Measurements from ENCODE around the gene SPHK2.

SPHK2 gene

DNA sequence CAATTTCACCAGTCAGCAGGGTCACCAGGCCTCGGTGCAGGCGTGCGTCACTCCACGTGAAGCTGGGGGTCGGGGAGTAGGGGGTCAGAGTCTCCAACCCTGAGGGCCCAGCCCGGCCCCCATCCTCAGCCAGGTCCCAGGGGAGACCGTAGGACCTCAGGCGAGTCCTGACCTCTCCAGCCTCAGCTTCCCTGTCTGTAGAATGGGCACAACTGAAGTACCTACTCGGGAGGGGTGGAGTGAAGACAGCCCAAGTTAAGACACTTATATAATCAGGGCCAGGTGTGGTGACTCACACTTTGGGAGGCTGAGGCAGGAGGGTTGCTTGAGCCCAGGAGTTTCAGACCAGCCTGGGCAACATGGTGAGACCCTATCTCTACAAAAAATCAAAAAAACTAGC, 15.5 kb upstream of the SPHK2 start:
- no peak for DNase-seq

DNA sequence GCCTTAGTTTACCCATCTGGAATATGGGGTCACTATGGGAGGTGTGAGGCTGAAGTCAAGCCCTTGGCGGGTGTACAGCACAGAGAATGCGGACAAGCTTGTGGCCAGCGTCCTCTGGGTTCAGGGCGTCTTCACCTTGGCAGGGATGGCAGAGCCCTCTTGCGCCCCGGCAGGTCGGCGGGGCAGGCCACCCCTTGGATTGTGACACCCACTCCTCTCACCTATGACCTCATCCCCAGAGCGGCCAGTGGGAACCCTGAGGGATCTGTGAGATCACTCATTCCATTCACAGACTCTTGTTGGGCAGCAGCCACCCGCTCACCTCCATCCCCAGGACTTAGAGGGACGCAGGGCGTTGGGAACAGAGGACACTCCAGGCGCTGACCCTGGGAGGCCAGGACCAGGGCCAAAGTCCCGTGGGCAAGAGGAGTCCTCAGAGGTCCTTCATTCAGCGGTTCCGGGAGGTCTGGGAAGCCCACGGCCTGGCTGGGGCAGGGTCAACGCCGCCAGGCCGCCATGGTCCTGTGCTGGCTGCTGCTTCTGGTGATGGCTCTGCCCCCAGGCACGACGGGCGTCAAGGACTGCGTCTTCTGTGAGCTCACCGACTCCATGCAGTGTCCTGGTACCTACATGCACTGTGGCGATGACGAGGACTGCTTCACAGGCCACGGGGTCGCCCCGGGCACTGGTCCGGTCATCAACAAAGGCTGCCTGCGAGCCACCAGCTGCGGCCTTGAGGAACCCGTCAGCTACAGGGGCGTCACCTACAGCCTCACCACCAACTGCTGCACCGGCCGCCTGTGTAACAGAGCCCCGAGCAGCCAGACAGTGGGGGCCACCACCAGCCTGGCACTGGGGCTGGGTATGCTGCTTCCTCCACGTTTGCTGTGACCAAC, 12.6 kb upstream of the SPHK2 start, which contains the start of gene SPACA4:
TSS of gene SPACA4 (plus strand) at position 280 of the 896 bp plus-strand sequence. CDS start at position 517, 237 bp downstream.
- DNase-seq: no peak

DNA sequence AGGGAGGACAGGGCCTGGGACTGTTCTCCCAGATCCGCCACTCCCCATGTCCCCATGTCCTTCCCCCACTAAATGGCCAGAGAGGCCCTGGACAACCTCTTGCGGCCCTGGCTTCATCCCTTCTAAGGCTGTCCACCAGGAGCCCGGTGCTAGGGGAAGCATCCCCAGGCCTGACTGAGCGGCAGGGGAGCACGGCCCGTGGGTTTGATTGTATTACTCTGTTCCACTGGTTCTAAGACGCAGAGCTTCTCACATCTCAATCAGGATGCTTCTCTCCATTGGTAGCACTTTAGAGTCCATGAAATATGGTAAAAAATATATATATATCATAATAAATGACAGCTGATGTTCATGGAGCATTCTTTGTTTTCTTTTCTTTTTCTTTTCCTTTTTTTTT, 11.9 kb upstream of the SPHK2 start:
- no peak for DNase-seq

DNA sequence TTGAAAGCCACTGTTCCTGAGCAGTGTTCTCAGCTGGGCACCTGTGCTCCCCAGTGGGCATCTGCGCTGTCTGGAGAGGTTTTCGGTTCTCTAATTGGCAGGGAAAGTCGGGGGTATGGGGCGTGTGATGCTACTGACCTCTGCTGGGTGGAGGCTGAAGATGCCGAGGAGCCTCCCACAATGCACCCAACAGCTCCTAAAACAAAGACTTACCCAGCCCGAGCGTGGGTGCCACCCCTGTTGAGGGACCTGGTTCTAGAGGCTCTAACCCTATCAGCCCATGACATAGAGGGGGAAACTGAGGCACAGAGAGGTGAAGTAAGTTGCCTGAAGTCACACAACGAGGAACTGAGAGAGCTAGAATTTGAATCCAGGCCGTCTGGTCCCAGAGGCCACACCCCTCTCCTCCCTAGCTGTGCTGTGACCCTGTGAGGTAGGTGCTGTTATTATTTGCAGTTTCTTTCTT, 10.5 kb upstream of the SPHK2 start:
- DNase-seq: peak; percentile 31

DNA sequence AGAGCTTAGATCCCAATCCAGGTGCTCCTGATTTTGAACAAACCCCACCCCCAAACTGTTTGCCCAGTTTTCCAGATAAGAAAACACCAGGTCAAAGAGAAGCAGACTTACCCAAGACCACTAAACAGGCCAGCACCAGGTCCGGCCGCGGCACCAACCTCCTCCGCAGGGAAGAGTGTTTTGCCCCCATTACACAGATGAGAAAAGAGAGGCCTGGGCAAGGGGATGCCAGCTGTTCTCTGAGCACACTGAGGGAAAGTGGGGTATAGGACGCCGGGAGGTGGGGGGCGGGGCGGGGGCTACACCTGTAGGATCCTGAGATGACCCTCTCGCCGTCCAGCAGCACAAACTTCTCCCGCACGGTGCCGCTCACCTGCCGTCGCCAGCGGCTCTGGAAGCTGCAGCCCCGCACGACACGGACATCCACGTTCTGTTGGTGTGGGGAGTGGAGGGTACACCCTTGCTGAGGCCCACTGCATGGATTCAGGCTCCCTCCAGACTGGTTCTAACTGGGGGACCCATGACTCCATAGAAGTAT, 9.7 kb upstream of the SPHK2 start:
- no peak for DNase-seq

DNA sequence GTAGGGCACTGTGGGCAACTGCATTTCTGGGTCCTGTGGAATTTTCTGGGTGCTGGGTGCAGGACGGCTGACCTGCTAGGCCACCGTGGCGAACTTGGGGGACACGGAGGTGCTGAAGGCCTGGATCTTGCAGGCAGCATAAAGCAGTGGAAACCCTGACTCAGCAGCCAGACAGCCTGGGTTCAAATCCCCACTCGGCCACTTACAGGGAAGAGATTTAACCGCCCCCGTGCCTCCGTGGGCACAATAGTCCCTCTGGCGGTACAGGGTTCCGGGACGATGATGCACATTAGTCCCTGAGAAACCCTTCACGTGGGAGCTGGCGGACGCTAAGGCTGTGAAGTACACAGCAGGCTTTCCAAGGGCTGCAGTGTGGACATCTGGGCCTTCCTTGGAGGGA, 7.4 kb upstream of the SPHK2 start:
- DNase-seq: no peak

DNA sequence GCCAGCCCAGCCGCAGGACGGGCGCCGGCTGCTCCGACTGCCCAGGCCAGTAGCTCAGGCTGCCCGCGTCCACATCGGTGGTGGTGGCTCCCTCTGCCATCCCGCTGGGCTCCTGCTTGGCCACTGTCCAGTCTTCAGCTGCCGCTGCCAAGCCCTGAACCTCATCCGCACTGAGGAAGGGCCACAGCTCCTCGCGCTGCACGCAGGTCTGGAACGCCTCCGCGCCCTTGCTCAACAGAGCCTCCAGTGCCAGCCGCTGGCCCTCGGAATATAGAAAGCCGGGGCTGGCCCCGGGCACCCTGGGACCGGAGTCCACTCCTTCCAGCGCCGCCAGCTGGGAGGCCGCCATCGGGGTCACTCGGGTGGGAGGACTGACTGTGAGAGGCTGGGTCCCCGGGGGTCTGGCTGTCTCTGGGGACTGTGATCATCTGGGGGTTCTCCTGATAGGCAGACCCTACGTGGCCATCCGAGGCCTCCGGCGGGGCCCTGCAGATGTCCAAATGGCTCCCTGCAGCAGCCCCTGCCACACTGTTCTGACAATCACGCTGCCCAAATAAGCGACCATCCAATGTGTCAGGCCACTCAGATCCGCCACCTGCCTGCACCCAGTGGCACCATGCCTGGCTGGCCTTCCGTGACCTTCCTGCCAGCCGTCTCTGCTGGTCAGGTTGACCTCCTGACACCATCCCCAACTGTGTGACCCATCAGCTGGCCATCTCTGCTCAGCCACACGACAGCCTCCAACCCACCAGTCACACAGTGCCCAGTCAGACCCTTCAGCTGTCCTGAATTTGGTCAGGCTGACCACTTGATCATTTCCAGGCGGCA, 6.1 kb upstream of the SPHK2 start:
- DNase-seq: no peak

DNA sequence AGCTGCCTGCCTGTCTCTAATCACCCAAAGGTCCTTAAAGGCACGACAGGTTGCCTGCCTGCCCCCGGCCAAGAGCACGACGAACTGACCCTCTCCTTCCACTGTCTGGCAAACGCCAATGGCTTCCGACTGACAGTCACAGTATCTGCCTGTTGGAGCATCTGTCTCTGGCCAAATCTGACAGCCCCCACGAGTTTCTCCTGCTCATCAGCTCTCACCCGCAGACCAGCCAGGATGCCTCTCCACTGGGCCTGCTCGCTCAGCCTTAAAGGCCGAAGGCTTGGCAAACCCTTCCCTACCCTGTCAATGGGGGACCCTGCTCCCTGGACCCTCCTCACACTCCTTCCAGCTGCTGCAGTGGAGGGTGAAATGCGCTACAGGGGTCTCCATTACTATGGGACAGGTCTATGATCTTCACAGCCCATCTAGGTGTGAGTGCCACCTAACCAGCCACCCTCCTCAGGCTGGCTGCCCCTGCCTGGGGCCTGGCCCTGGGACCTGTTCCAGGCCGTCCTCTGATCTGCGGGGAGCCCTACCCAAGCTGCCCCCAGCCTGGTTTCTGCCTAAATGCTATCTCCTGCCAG, 5.4 kb upstream of the SPHK2 start:
- DNase-seq: no peak

DNA sequence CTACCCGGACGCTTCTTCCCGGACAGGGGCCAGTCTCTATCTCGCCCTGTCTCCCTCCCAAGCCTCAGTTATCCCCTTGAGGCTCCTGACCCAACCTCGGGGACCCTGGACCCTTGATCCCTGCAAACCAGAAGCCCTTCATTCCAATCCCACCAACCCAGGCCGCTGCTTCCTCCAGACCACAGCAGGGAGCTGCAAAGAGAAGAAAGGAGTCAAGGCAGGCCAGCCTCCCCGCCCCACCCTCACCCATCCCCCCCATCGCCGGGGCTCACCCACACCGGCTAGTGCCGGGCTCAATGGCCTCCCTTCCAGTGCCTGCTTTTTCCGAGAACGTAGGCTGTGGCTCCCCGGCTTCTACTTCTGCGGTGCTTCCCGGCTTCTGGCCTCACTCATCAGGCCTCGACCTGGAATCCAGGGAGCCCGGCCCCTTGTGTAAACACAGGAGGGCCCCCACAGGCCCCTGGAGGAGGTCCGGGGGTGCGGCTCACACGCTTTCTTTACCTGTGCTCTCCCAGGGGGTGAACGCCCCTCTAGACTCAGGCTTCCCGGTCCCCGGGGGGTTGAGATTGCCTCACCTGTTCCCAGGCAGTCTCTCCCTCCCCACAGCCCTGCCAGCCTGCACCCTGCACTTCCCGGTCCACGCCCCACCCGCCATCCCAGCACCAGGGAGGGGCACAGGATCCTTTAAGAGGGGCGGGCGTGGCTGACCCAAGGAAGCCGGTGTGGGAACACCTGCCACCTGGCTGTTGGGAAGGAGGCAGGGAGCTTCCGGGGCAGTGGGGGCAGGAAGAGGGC, 4.7 kb upstream of the SPHK2 start, which contains the start of gene FAM83E:
TSS of gene FAM83E (minus strand) at position 641 of the 795 bp plus-strand sequence. CDS start 1,704 bp downstream, outside the sequence.
- DNase-seq: no peak

DNA sequence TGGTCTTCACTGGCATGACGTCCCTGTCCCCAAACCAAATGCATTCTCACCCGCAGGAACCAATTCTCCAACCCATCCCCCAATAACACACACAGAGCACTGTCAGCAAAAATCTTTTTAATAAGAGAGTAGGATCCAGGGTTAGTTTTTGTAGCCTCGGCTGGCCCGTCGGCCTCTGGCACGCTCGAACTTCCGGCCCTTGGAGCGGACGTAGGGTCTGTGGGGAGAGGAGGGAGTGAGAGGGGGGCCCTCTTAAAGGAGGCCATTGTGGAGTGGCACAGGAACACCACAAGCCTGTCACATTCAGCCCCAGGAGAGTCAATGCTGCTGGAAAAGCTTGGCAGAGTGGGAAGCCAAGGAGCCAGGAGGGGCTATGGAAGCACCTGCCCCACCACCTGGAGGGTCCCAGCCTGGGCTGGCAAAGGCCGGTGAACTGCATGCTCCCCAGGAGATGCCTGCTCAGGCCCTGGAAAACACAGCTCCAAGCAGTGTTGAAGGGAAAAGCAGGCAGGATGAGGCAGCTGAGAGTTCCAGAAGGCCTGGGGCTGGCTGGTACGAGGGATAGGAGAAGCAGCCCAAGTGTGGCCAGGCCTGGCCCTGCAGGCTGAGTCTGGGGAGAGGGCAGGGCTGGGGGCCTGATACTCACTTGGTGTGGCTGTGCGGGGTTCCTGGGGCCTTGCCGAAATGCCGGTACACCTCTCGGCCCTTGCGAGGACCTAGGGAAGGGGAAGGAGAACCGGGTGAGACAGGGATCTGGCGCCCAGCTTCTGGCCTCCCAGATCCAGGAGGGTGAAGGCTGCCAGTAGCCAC, 3.9 kb upstream of the SPHK2 start:
- no peak for DNase-seq

DNA sequence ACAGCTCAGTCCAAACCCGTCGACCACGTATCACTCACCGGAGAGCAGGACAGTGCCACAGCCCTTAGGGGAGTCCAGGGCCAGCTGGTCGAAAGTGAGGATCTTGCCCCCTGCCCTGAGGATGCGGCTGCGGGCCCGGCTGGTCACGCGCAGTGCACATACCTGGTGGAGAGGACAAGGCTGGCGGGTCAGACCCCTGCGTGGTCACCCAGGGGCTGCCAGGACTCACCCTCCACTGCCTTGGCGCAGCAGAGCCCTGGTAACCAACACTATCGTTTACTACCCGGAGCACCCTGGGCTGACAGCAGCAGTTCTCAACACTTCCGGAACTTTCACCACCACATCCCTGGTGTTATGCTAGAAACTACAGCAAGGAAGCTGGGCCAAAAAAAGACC, 3.3 kb upstream of the SPHK2 start:
- DNase-seq: no peak

DNA sequence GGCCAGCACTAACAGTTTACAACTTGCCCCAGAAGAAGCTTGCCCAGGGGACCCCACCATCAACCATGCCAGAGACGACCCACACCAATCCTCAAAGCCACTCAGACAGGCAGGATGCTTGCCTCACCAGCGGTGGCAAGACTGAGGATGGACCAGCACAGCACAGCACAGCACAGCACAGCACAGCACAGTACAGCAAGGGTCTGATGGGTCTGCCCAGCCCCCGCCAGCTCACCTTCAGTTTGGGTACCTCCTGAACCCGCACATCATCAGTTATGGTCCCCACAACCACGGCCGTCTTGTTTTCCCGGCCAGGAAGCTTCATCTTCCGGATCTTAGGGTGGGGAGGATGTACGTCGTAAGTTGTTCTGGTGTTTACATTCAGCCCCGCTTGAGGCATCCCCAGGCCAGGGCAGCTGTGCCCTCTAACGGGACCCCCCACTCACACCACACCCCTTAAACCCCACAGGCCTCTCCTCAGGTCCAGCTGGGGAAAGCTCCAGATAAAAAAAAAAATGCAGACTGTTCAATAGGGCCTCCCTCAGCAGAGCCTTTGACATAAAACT, 2.7 kb upstream of the SPHK2 start:
- no peak for DNase-seq

DNA sequence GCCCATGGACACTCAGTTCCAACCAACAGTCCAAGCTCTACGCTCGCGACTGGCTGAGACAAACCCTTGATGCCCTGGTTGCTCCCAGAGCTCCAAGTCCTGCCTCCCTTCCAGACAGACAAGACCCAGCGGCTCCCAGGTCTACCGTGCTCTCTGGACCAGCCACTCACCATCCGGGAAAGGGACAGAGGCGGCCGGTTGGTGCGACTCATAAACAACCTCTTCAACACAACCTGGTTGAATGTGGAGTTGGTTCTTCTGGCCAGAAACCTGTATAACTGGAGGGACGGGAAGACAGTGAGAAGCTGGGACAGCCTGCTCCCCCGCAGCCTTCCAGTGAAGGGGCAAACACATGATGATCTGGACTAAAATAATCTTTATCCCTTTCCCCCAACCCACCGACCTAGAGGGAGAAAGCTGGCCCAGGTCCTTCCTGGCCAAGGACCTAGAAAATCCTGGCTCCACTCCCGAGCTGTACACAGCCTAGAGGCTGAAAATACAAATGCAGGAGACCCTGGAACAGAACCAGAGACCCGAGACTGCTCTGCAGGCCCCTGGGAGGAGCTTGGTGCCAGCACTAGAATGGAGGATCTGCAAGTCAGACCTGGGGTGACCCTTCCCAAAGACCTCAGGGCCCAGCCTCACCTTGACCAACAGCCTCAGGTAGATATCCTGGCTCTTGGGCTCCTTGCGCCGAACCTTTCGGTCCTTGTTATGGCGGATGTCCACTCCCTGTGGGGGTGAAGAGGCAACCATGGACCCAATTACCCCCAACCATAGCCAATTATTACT, 2.0 kb upstream of the SPHK2 start:
- DNase-seq: no peak

DNA sequence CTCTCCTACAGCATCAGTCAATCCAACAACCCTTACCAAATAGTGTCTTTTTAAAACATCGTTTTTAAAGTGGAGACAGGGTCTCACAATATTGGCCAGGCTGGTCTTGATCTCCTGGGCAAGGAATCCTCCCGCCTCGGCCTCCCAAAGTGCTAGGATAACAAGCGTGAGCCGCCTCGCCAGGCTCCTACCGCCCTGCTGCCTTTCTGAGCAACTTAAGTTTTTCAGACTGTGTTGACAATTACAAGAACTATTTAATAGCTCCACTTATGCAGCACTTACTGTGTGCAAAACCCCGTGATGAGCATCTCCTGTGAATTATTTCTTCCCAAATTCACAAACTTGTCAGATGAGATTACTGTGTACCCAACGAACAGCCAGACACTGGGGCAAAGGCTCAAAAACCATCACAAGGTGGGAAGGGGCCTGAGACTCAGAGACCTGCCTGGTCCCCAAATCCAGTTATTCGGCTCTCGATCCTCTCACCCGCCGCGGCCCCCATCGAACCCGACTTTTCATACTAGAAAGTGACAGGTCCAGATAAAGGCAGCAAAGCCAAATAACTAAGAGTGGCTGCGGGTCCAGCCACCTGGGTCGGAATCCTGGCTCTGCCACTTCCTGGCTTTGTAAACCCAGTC, 909 bp upstream of the SPHK2 start:
- DNase-seq: no peak

DNA sequence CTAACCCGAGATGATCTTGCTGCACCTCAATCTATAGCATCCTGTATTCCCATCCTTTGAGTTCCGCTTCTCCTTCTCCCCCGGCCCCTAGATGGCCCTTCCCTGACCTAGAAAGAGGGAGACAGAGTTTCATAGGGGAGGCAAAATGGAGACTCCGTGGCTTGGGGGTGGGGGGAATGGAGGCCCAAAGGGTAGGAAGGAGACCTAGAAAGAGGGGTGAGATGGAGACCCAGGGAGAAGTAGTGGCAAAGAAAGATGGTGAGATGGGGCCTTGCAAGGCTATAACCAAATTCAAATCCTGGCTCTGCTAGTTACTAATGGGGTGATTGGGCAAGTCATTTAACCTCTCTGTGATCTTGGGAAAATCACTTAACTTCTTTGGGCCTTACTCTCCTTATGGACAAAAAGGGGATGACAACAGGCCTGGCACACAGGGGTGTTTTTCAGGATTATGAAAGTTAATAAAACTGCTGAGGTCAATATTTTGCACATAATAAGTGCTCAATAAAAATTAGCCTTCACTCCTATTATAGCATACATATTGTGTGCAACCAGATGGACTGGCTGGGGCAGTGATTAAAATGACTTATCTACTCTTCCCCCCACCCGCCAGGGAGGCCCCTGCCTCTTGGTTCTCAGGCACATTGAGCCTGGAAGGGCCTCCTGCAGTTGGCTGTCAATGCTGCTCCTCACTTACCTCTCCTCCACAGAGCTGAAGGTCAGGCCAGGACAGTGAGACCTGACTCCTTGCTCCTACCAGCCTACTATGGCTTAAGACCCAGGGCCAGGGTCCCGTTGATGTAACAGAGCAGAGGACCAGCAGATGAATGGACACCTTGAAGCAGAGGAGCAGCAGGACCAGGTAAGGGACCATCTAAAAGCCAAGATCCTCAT, 633 bp downstream of the SPHK2 start:
- no peak for DNase-seq

DNA sequence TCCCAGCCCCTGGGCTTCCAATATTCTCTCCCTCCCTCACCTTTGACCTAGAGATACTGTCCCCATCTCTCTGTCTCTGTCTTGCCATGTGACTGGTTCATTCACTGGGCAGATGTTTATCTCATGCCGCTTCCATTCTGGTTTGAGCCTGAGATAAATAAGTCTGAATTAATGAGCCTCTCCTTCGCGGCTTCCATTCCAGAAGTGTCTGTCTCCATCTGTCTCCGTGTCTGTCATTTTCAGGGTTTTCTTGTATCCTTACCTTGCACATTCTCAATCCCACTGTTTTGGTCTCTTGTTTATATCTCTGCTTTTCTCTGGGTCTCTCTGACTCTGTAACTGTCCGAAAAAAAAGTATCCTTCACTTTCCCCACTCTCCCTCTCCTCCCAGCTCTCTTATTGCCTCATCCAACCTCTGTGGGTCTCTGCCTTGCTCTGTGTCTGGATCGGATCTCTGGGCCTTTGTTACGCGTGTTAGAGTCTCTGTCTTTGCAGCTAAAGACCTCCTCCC, 4.3 kb downstream of the SPHK2 start:
- DNase-seq: no peak

DNA sequence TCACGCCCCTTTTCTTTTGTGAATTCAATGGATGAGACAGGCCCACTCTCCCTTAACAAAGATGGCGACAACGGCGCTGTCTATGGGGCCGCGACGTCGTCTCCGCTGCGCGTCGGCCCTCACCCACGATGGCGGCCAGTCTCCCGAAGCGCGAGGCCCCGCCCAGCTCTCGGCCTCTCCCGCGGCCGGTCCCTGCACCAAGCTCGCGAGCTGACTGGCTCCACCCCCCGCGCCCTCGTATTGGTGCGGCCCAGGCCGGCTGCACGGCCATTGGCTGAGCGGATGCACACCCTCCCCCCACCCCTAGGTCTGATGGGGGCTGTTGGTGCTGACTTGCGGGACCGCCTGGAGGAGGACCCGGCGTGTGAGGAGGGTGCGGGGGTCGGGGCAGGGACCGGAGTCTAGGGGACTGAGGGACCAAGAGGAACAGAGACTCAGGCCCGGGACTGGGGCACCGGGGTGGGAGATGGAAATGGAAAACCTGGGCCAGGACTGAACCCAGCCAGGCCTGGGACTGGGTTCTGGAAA, 4.8 kb downstream of the SPHK2 start:
- DNase-seq: peak; percentile 89

Data from T-helper 9 cell (primary cell).